Gastrocnemius medialis (tissue), 4 donors: Measurements from ENCODE around the gene FOXA2.

Experiments used
- POLR2A ChIP-seq, 2 donors: fragments of 450-650 bp; IDR thresholded peaks; one replicate each; pipeline ENCODE4 v1.6.1; 2017; ENCODE audit warnings: antibody characterized with exemption in 2 of 2, mild to moderate bottlenecking in 2 of 2, moderate library complexity in 2 of 2
- TF ChIP-seq, protein P1 (sequence below), 5 experiments: fragments of 450-650 bp in 3 of 5; fragments of 200-600 bp in 2 of 5; sonication (generic) in 2 of 5; IDR thresholded peaks in 4 of 5; conservative IDR thresholded peaks in 1 of 5; 1 replicate in 4 of 5; 2 replicates in 1 of 5; pipeline ENCODE4 v1.5.1; 2016 to 2019; ENCODE audit warnings: antibody characterized with exemption in 5 of 5, mild to moderate bottlenecking in 3 of 5, moderate library complexity in 3 of 5

DNA sequence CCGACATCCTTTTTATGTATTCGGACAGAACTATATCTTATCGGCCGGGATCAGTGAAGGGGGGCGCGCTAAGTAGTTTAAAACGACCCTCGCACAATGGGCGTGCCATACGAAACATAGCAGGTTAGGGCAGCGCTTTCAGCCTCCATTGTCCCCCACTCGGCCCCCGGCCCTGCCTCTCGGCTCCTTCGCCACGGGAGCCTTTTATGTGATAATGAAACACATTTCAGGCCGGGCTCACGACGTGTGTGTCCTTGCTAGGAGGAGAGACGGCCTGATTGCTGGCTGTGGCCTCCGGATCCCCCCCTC, 5.3 kb downstream of the FOXA2 start:
- TF ChIP-seq, protein P1, sequence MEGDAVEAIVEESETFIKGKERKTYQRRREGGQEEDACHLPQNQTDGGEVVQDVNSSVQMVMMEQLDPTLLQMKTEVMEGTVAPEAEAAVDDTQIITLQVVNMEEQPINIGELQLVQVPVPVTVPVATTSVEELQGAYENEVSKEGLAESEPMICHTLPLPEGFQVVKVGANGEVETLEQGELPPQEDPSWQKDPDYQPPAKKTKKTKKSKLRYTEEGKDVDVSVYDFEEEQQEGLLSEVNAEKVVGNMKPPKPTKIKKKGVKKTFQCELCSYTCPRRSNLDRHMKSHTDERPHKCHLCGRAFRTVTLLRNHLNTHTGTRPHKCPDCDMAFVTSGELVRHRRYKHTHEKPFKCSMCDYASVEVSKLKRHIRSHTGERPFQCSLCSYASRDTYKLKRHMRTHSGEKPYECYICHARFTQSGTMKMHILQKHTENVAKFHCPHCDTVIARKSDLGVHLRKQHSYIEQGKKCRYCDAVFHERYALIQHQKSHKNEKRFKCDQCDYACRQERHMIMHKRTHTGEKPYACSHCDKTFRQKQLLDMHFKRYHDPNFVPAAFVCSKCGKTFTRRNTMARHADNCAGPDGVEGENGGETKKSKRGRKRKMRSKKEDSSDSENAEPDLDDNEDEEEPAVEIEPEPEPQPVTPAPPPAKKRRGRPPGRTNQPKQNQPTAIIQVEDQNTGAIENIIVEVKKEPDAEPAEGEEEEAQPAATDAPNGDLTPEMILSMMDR (IDR thresholded peaks at IDR 0.05 in 4 of 5, conservative IDR thresholded peaks at IDR 0.05 in 1 of 5): no peak
- TF ChIP-seq POLR2A (IDR thresholded peaks at IDR 0.05): no peak
